ENCODE results near the gene AVPI1.

Gene AVPI1

GRCh38 chr10:97686962-97687784, at the start of gene AVPI1:
Gene AVPI1, minus strand, starts transcription at chr10:97687241. Its CDS starts 7,336 bp downstream, at chr10:97679905.
- DNase-seq (ENCODE audit: low read depth) = peak; percentile 98
- no peaks in the 10 kb centered on the region for H3K9me3 ChIP-seq (ENCODE audit: control insufficient read depth, low read length)
- no peaks in the 10 kb centered on the region for H3K36me3 ChIP-seq (ENCODE audit: control insufficient read depth, insufficient read depth, low read length, severe bottlenecking)
- peaks cover 64% of the 10 kb centered on the region for H3K4me1 ChIP-seq (ENCODE audit: control insufficient read depth, insufficient read depth, low read length)
- peak within 1 kb of the TSS; percentile 90 for H3K4me3 ChIP-seq (ENCODE audit: low read length)
- H3K27me3 ChIP-seq (replicated peaks; ENCODE audit: control insufficient read depth, insufficient read depth, low read length) = no peaks in the 10 kb centered on the region
- H3K9ac ChIP-seq (ENCODE audit: low read length) = peak within 1 kb of the TSS; percentile 90

GRCh38 chr10:97736403-97736901, 49.4 kb upstream of the AVPI1 start:
- peak overlapping the region; percentile 92 for H3K4me3 ChIP-seq (ENCODE audit: low read length)

GRCh38 chr10:97734021-97734420, 47.0 kb upstream of the AVPI1 start:
- H3K27me3 ChIP-seq (replicated peaks; ENCODE audit: control insufficient read depth, insufficient read depth, low read length) = no peaks in the 10 kb centered on the region
- H3K4me3 ChIP-seq (ENCODE audit: low read length) = no peak overlapping the region
- no peaks in the 10 kb centered on the region for H3K36me3 ChIP-seq (ENCODE audit: control insufficient read depth, insufficient read depth, low read length, severe bottlenecking)
- no peak overlapping the region for H3K9ac ChIP-seq (ENCODE audit: low read length)
- no peaks in the 10 kb centered on the region for H3K9me3 ChIP-seq (ENCODE audit: control insufficient read depth, low read length)
- peaks cover 12% of the 10 kb centered on the region for H3K4me1 ChIP-seq (ENCODE audit: control insufficient read depth, insufficient read depth, low read length)
- DNase-seq (ENCODE audit: low read depth) = no peak

More at GRCh38 chr10:97736403-97736901, 49.4 kb upstream of the AVPI1 start:
- no peaks in the 10 kb centered on the region for H3K27me3 ChIP-seq (replicated peaks; ENCODE audit: control insufficient read depth, insufficient read depth, low read length)
- peak overlapping the region; percentile 95 for H3K9ac ChIP-seq (ENCODE audit: low read length)
- DNase-seq (ENCODE audit: low read depth) = no peak
- H3K36me3 ChIP-seq (ENCODE audit: control insufficient read depth, insufficient read depth, low read length, severe bottlenecking) = peaks cover 13% of the 10 kb centered on the region
- H3K9me3 ChIP-seq (ENCODE audit: control insufficient read depth, low read length) = no peaks in the 10 kb centered on the region
- H3K4me1 ChIP-seq (ENCODE audit: control insufficient read depth, insufficient read depth, low read length) = peaks cover 10% of the 10 kb centered on the region

- Histone ChIP-seq H3K36me3 (ENCODE audit: control insufficient read depth, insufficient read depth, low read length, severe bottlenecking) (no peaks in the 10 kb centered on the region), H3K9me3 (ENCODE audit: control insufficient read depth, low read length) (no peaks in the 10 kb centered on the region)
Observed at GRCh38 chr10:97733256-97733655, 46.2 kb upstream of the AVPI1 start.

GRCh38 chr10:97732052-97732359, 45.0 kb upstream of the AVPI1 start:
- Histone ChIP-seq H3K9me3 (ENCODE audit: control insufficient read depth, low read length) (no peaks in the 10 kb centered on the region), H3K9ac (ENCODE audit: low read length) (no peak overlapping the region), H3K36me3 (ENCODE audit: control insufficient read depth, insufficient read depth, low read length, severe bottlenecking) (no peaks in the 10 kb centered on the region), H3K27me3 (replicated peaks; ENCODE audit: control insufficient read depth, insufficient read depth, low read length) (no peaks in the 10 kb centered on the region), H3K4me1 (ENCODE audit: control insufficient read depth, insufficient read depth, low read length) (peaks cover 5% of the 10 kb centered on the region), H3K4me3 (ENCODE audit: low read length) (no peak overlapping the region)
- DNase-seq (ENCODE audit: low read depth) = no peak

More at GRCh38 chr10:97733256-97733655, 46.2 kb upstream of the AVPI1 start:
- H3K27me3 ChIP-seq (replicated peaks; ENCODE audit: control insufficient read depth, insufficient read depth, low read length) = no peaks in the 10 kb centered on the region
- DNase-seq (ENCODE audit: low read depth) = no peak
- peaks cover 7% of the 10 kb centered on the region for H3K4me1 ChIP-seq (ENCODE audit: control insufficient read depth, insufficient read depth, low read length)
- no peak overlapping the region for H3K4me3 ChIP-seq (ENCODE audit: low read length)
- no peak overlapping the region for H3K9ac ChIP-seq (ENCODE audit: low read length)

GRCh38 chr10:97731346-97732051, 44.5 kb upstream of the AVPI1 start:
- peak; percentile 93 for DNase-seq (ENCODE audit: low read depth)
- no peaks in the 10 kb centered on the region for H3K36me3 ChIP-seq (ENCODE audit: control insufficient read depth, insufficient read depth, low read length, severe bottlenecking)
- H3K4me3 ChIP-seq (ENCODE audit: low read length) = no peak overlapping the region
- no peak overlapping the region for H3K9ac ChIP-seq (ENCODE audit: low read length)
- H3K27me3 ChIP-seq (replicated peaks; ENCODE audit: control insufficient read depth, insufficient read depth, low read length) = no peaks in the 10 kb centered on the region
- peaks cover 10% of the 10 kb centered on the region for H3K4me1 ChIP-seq (ENCODE audit: control insufficient read depth, insufficient read depth, low read length)
- no peaks in the 10 kb centered on the region for H3K9me3 ChIP-seq (ENCODE audit: control insufficient read depth, low read length)

- DNase-seq (ENCODE audit: low read depth) = no peak
Observed at GRCh38 chr10:97729014-97729413, 42.0 kb upstream of the AVPI1 start.

GRCh38 chr10:97726636-97727178, 39.7 kb upstream of the AVPI1 start:
- H3K27me3 ChIP-seq (replicated peaks; ENCODE audit: control insufficient read depth, insufficient read depth, low read length) = no peaks in the 10 kb centered on the region
- H3K9me3 ChIP-seq (ENCODE audit: control insufficient read depth, low read length) = no peaks in the 10 kb centered on the region
- H3K36me3 ChIP-seq (ENCODE audit: control insufficient read depth, insufficient read depth, low read length, severe bottlenecking) = no peaks in the 10 kb centered on the region
- H3K4me3 ChIP-seq (ENCODE audit: low read length) = peak overlapping the region; percentile 62
- peak; percentile 58 for DNase-seq (ENCODE audit: low read depth)
- H3K9ac ChIP-seq (ENCODE audit: low read length) = peak overlapping the region; percentile 8
- peaks cover 20% of the 10 kb centered on the region for H3K4me1 ChIP-seq (ENCODE audit: control insufficient read depth, insufficient read depth, low read length)

More at GRCh38 chr10:97729014-97729413, 42.0 kb upstream of the AVPI1 start:
- Histone ChIP-seq H3K4me3 (ENCODE audit: low read length) (no peak overlapping the region), H3K27me3 (replicated peaks; ENCODE audit: control insufficient read depth, insufficient read depth, low read length) (no peaks in the 10 kb centered on the region), H3K9me3 (ENCODE audit: control insufficient read depth, low read length) (no peaks in the 10 kb centered on the region), H3K36me3 (ENCODE audit: control insufficient read depth, insufficient read depth, low read length, severe bottlenecking) (no peaks in the 10 kb centered on the region), H3K4me1 (ENCODE audit: control insufficient read depth, insufficient read depth, low read length) (peaks cover 20% of the 10 kb centered on the region), H3K9ac (ENCODE audit: low read length) (no peak overlapping the region)

- peak; percentile 60 for DNase-seq (ENCODE audit: low read depth)
- H3K27me3 ChIP-seq (replicated peaks; ENCODE audit: control insufficient read depth, insufficient read depth, low read length) = no peaks in the 10 kb centered on the region
- H3K4me3 ChIP-seq (ENCODE audit: low read length) = no peak overlapping the region
- H3K9ac ChIP-seq (ENCODE audit: low read length) = no peak overlapping the region
- no peaks in the 10 kb centered on the region for H3K9me3 ChIP-seq (ENCODE audit: control insufficient read depth, low read length)
- no peaks in the 10 kb centered on the region for H3K36me3 ChIP-seq (ENCODE audit: control insufficient read depth, insufficient read depth, low read length, severe bottlenecking)
- H3K4me1 ChIP-seq (ENCODE audit: control insufficient read depth, insufficient read depth, low read length) = peaks cover 18% of the 10 kb centered on the region
Observed at GRCh38 chr10:97724341-97724941, 37.4 kb upstream of the AVPI1 start.

GRCh38 chr10:97723001-97723400, 36.0 kb upstream of the AVPI1 start:
- no peak for DNase-seq (ENCODE audit: low read depth)
- no peaks in the 10 kb centered on the region for H3K27me3 ChIP-seq (replicated peaks; ENCODE audit: control insufficient read depth, insufficient read depth, low read length)
- no peak overlapping the region for H3K4me3 ChIP-seq (ENCODE audit: low read length)
- H3K36me3 ChIP-seq (ENCODE audit: control insufficient read depth, insufficient read depth, low read length, severe bottlenecking) = peaks cover 1% of the 10 kb centered on the region
- no peaks in the 10 kb centered on the region for H3K9me3 ChIP-seq (ENCODE audit: control insufficient read depth, low read length)
- no peak overlapping the region for H3K9ac ChIP-seq (ENCODE audit: low read length)
- H3K4me1 ChIP-seq (ENCODE audit: control insufficient read depth, insufficient read depth, low read length) = peaks cover 29% of the 10 kb centered on the region

Measured in adipocyte (in vitro differentiated cells).